ENCODE measurements around the gene ST6GALNAC6.
"Not testable (repeated sequence)": the region's sequence is repeated elsewhere in the genome, so short reads cannot be mapped to it uniquely, and the experiment has no call there.

Gene ST6GALNAC6

DNA sequence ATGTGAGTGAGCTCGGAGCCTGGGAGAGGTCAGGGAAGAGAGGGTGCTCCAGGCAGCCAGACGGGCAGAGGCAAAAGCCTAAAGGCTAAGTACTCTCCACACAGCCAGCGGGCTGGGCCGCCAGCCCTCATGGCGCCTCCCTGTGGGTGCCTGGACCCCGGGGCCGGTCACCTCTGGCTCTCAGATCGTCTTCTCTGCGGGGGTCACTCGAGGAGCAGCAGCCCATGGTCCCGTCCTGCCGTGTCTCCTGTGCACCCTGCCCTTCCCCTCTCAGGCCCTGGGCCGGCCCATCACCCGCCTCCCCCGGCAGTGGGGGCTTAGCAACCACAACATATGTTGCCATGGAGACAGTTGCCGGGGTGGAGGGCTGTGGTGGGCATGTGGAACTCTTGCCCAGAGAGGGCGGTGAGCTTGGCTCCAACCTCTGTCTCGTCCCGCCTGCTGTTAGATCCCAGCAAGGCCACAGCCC, 26.1 kb downstream of the ST6GALNAC6 start:
- no peak for DNase-seq (ENCODE audit: low spot score)

GRCh38 chr9:127872369-127873222, 26.8 kb downstream of the ST6GALNAC6 start:
- DNase-seq (ENCODE audit: low spot score): no peak

DNA sequence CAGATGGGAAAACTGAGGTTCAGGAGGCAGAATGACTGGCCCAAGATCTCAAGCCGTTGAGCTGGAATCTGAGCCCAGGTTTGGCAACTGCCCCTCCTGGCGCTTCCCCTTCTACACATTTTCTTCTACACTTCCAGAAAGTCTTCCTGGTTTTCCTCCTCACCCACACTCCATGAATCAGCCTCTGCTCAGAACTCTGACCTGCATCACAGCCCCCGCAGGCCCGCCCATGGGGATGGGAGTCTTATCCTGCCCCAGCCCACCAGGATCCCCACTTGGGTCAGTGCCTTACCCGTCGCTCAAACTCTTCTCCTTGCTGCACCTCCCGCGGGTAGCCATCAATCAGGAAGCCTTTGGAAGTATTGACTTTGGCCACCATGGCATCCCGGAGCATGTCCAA, 27.9 kb downstream of the ST6GALNAC6 start:
- DNase-seq (ENCODE audit: low spot score): no peak

GRCh38 chr9:127870887-127871286, 28.5 kb downstream of the ST6GALNAC6 start:
- DNase-seq (ENCODE audit: low spot score): no peak

- DNase-seq (ENCODE audit: low spot score): not testable (repeated sequence)
Measured at GRCh38 chr9:127870153-127870491, 29.3 kb downstream of the ST6GALNAC6 start.

- peak; percentile 77 for DNase-seq (ENCODE audit: low spot score)
Measured at GRCh38 chr9:127869310-127870152, 29.9 kb downstream of the ST6GALNAC6 start.

- DNase-seq (ENCODE audit: low spot score): no peak
Measured at GRCh38 chr9:127868278-127868902, 31.0 kb downstream of the ST6GALNAC6 start.

- DNase-seq (ENCODE audit: low spot score): no peak
Measured at GRCh38 chr9:127867356-127868277, 31.8 kb downstream of the ST6GALNAC6 start.

DNA sequence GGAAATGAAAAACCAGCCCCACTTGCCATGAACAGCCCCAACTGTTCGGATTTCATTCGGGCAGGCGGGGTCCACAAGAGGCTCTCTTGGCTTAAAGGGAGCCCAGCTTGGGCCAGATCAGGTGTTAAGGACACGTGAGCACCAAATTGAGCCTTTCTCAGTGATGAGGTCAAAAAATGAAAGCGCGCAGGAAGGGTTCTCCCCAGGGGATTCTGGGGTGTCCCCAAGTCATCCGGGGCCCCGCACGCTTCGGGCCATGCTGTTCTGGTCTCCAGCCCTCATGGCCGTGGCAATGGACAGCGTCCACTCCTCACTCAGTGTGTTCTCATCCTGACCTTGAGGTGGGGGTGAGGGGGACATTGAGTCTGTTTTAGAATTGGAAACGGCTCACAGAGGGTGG, 32.9 kb downstream of the ST6GALNAC6 start:
- DNase-seq (ENCODE audit: low spot score): no peak

DNA sequence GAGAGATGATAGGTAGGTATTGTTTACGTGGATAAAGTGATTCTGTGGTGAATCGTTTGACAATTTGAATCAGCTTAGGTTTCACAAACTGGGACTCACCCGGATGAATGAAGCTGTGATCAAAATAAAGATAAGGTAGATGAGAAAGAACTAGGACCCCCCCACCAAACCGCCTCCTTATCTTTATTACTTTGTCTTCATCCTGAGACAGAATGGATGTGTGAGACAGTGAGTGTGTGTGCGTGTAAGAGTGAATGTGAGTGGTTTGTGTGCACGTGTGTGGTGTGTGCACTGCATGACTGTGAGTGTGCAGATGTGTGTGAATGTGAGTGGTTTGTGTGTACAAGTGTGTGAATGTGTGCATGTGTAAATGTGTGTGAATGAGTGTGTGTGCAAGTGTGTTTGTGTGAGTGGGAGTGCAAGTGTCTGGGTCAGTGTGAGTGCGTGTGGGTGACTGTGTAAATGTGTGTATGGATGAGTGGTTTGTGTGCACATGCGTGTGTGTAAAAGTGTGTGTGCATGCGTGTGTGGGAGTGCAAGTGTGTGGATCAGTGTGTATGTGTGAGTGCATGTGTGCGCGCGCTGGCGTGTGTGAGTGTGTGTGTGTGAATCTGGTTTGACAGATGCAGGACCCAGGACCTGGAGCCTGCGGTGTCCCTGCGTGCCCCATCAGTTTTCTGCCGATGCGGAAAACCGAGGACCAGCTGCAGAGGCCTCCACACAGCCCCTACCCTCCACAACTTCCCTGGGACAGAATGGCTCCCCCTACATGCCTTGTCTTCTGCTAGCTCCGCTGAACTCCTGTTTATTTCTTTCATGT, 33.5 kb downstream of the ST6GALNAC6 start:
- no peak for DNase-seq (ENCODE audit: low spot score)

DNA sequence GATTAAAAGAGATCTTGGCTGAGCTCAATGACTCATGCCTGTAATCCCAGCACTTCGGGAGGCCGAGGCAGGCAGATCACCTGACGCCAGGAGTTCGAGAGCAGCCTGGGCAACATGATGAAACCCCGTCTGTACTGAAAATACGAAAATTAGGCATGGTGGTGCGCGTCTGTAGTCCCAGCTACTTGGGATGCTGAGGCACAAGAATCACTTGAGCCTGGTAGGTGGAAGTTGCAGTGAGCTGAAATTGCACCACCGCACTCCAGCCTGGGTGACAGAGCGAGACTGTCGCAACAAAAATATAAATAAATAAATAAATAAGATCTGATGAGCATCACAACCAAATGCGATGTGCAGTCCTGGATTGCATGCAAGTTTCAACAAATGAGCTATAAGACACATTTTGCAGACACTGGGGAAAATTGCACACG, 36.2 kb downstream of the ST6GALNAC6 start:
- DNase-seq (ENCODE audit: low spot score): no peak

DNA sequence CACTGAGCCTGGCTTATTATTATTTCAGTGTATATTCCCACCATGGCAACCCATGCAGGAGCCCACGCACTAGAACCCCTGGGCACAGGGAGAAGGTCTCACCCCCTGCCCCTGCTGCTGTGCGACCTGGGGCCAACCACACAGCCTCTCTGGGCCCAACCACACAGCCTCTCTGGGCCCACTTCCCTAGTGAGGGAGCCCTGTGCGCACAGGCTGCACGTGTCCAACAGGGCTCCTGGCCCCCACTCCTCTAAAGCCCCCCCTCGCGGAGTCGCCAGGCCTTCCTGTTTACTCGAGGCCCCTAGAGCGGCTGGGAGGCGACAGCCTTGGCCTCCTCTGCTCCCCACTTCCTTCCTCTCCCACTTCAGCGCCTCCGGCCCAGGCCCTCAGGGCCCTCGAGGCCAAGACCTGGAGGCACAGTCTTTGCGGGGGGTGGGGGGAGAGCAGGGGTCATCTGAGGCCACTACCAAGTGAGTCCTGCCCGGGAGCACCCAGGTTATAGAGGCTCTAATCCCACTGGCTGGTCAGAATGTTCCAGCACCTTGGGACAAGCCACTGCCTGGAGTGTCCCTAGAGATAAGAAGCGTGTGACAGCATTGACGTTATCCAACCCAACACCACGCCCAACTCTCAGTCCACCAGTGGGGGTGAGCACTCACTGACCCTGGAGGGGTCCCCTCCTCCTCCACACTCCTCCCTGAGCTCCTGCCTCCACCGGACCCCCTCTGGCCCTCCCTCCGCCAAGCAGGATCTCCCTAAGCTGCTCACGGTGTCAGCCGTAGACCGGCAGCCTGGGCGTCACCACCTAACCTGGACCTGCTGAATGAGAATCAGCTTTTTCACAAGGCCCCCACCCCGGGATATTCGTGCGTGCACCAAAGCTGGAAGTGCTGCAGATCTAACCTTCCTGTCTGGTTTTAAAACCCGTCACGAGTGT, 37.1 kb downstream of the ST6GALNAC6 start:
- no peak for DNase-seq (ENCODE audit: low spot score)

- no peak for DNase-seq (ENCODE audit: low spot score)
Measured at GRCh38 chr9:127860779-127861178, 38.6 kb downstream of the ST6GALNAC6 start.

DNA sequence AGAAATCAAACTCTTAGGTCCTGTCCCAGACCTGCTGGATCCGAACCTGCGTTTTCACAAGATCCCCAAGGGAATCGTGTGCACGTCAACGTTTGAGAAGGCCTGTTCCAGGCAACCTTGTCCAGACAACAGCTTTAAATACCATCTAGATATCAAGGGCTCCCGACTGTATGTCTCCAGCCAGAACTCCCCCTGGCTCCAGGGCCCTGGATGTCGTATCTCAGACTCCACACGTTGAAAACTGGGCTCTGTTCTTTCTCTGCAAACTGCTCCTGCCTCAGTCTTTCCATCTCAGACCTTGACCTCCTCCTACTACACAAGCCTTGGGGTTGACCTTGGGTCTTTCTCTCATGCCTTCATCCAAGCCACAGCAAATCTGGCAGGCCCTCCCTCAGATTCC, 39.1 kb downstream of the ST6GALNAC6 start:
- DNase-seq (ENCODE audit: low spot score): no peak

DNA sequence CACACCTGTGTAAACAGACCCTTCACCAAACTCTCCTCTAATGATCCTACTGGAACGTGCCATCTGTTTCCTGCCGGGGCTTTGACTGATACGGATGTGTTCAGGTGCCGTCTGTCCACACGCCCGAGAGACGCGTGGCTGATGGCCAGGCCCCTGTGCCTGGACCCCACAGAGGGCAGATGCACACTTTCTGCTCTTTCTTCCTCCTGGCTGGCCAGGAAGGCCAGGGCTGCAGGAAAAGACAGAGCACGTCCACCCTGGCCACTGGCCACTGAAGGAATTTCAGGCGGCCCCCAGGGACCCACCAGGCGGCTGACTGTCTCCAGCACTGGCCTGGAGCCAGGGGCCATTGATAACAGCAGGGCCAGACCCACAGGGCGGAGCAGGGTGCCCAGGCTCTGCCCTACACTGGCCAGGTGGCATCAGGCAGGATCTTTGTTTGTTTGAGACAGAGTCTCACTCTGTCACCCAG, 41.3 kb downstream of the ST6GALNAC6 start:
- DNase-seq (ENCODE audit: low spot score): no peak

DNA sequence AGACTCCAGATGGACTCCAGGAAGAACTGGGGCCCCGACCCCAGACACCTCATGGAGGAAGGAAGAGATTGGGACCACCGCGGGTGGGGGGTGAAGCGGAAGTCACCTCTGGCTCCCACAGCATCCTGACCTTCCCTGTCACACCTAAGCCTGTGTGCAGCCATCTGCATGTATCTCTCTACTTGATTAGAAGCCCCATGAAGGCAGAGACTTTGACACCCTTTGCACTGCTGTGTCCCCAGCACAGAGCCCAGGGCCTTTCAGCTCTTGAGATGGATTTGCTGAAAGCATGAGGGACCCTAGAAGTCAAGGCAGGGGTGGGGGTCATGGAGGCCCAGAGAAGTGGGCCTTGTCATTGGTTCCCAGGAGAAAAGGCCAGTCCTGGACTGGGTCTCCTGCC, 42.1 kb downstream of the ST6GALNAC6 start:
- no peak for DNase-seq (ENCODE audit: low spot score)

DNA sequence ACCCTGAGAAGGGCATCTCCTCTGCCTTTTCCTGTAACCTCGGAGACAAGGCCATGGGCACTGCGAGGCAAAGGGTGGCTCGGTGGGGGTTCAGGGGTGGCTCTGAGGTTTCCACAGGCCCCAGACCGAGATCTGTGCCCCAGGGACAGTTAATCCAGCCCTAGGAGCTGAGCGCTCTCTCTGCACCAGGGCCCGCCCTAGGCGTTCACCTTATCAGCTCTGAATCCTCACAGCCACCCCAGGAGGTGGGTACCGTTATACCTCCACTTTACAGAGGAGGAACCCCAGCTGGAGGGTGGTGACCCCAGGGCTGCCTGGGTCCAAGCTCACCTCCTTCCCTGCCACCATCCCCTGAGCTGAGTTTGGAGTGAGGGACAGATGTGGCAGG, 42.7 kb downstream of the ST6GALNAC6 start:
- no peak for DNase-seq (ENCODE audit: low spot score)

DNA sequence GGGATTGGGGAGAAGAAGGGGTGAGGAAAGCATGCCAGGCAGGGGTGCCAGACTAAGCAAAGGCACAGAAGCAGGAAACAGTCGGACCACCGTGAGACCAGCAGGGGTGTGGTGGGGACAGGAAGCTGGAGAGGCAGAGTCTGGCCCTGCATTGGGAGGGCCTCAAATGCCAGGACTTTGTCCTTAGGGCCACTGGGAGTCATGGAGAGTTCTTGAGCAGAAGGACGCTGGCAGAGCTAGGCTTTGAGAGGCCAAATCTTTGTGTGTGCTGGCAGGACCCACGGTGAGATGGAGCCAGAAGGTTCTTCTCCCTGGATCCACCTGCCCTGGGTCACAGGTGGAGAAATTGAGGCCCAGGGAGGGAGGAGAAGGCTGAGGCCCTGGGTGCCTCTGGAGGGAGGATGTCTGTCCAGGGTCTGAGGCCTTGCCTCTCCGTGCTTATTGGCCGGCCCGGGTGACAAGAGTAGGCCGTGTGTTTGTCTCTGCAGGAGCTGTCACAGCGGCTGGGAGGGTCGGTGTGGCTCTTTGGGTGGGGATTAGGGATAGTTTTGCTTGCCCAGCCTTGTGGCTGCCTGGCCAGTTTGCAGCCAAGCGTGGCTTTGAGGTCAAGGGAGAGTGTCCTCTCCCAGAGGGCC, 43.2 kb downstream of the ST6GALNAC6 start:
- no peak for DNase-seq (ENCODE audit: low spot score)

- DNase-seq (ENCODE audit: low spot score): no peak
Measured at GRCh38 chr9:127855522-127855921, 43.9 kb downstream of the ST6GALNAC6 start.
